GM03348 (cell line): ENCODE measurements around the gene OBSL1.

Source experiments
- DNase-seq: peaks from one replicate; pipeline ENCODE4 v3.0.0; 2012; ENCODE audit warnings: low spot score

Gene OBSL1

GRCh38 chr2:219531639-219532377 is 39.5 kb downstream of the OBSL1 start:
- DNase-seq = no peak

GRCh38 chr2:219530048-219530963 is 41.0 kb downstream of the OBSL1 start:
- DNase-seq = peak; percentile 94

- DNase-seq = no peak
Observed at GRCh38 chr2:219527472-219527871, 43.9 kb downstream of the OBSL1 start.

GRCh38 chr2:219527076-219527394 is 44.3 kb downstream of the OBSL1 start:
- DNase-seq = no peak

GRCh38 chr2:219526320-219527075 is 44.8 kb downstream of the OBSL1 start:
- no peak for DNase-seq

- no peak for DNase-seq
Observed at GRCh38 chr2:219525533-219526232, 45.7 kb downstream of the OBSL1 start.

- DNase-seq = no peak
Observed at GRCh38 chr2:219524817-219525216, 46.5 kb downstream of the OBSL1 start.

GRCh38 chr2:219523031-219523671 is 48.2 kb downstream of the OBSL1 start:
- DNase-seq = no peak

GRCh38 chr2:219522111-219523030 is 49.0 kb downstream of the OBSL1 start:
- peak; percentile 82 for DNase-seq

- peak; percentile 82 for DNase-seq
Observed at GRCh38 chr2:219521066-219521880, 50.1 kb downstream of the OBSL1 start.

GRCh38 chr2:219520079-219520478 is 51.3 kb downstream of the OBSL1 start:
- no peak for DNase-seq

GRCh38 chr2:219519526-219519916 is 51.8 kb downstream of the OBSL1 start:
- no peak for DNase-seq

GRCh38 chr2:219517954-219518778 is 53.2 kb downstream of the OBSL1 start:
- no peak for DNase-seq

- DNase-seq = no peak
Observed at GRCh38 chr2:219516888-219517287, 54.5 kb downstream of the OBSL1 start.

GRCh38 chr2:219515874-219516629 is 55.3 kb downstream of the OBSL1 start:
- no peak for DNase-seq

GRCh38 chr2:219514836-219515235 is 56.5 kb downstream of the OBSL1 start:
- no peak for DNase-seq

- DNase-seq = peak; percentile 35
Observed at GRCh38 chr2:219514196-219514761, 57.1 kb downstream of the OBSL1 start, which contains the start of gene ASIC4. Gene ASIC4, plus strand, starts transcription at chr2:219514482. Its CDS starts 243 bp downstream, at chr2:219514725.
